ENCODE data around the gene SORBS2. TPM values are rescaled to one million over a fixed set of nuclear protein-coding genes. Genes with fewer than 3 reads are reported as not detected.

SORBS2 gene
- total and polyA plus RNA-seq, 8 donors = 24.2 to 50.8 (median 35.5) TPM

DNA sequence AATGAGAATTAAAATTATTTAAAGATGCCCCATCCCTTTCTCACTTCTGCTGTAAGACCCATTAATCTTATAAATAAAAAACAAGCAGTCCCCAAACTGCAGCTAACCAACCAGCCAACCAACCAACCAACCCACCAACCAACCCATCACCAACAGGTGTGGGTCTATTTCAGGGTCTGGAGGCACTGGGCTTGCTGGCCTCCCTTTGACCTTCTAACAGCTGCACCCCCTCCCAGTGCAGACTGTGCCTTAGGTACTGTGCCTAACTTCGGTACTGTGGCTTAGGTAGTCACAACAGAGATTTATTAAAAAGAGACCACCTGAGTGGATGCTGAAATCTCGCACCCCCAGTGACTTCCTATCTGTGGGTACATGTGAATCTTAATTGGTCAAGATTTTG is 128.1 kb downstream of the SORBS2 start:
- TF ChIP-seq, protein P1, sequence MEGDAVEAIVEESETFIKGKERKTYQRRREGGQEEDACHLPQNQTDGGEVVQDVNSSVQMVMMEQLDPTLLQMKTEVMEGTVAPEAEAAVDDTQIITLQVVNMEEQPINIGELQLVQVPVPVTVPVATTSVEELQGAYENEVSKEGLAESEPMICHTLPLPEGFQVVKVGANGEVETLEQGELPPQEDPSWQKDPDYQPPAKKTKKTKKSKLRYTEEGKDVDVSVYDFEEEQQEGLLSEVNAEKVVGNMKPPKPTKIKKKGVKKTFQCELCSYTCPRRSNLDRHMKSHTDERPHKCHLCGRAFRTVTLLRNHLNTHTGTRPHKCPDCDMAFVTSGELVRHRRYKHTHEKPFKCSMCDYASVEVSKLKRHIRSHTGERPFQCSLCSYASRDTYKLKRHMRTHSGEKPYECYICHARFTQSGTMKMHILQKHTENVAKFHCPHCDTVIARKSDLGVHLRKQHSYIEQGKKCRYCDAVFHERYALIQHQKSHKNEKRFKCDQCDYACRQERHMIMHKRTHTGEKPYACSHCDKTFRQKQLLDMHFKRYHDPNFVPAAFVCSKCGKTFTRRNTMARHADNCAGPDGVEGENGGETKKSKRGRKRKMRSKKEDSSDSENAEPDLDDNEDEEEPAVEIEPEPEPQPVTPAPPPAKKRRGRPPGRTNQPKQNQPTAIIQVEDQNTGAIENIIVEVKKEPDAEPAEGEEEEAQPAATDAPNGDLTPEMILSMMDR (IDR thresholded peaks at IDR 0.05) = no peak
- Histone ChIP-seq H3K27ac (no peak overlapping the region), H3K36me3 (no peaks in the 10 kb centered on the region), H3K27me3 (no peaks in the 10 kb centered on the region), H3K4me1 (no peaks in the 10 kb centered on the region), H3K4me3 (no peak overlapping the region), H3K9me3 (no peaks in the 10 kb centered on the region)
- no peak for ATAC-seq
- no peak for DNase-seq
- intact Hi-C loops (cut with DNase I) = no loop called here

GRCh38 chr4:185683222-185683621 is 128.8 kb downstream of the SORBS2 start:
- DNase-seq (no peak), ATAC-seq (no peak)
- no peaks in the 10 kb centered on the region for H3K27me3 ChIP-seq
- H3K4me1 ChIP-seq = no peaks in the 10 kb centered on the region
- intact Hi-C loops (cut with DNase I) = no loop called here
- no peak overlapping the region for H3K4me3 ChIP-seq
- H3K36me3 ChIP-seq = no peaks in the 10 kb centered on the region
- TF ChIP-seq, protein P1 (IDR thresholded peaks at IDR 0.05) = no peak
- no peaks in the 10 kb centered on the region for H3K9me3 ChIP-seq
- H3K27ac ChIP-seq = no peak overlapping the region

DNA sequence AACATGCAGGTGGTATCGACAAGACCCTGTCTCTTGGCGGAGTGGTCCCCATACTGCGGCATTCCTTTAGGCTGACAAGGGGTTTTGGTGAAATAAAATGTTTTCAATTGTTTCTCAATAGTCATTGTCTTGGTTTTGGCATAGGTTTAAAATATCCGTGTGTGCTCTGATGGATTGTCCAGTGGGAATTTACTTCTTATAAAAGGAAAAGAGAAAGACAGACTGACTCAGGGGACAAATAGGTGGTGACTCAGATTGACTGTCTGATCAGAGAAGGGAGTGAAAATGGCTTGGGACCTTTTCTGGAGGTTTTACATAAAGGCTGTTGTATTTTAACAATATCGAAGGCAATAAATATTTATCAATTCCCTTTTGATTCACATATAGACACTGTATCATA is 129.8 kb downstream of the SORBS2 start:
- Histone ChIP-seq H3K4me3 (no peak overlapping the region), H3K36me3 (no peaks in the 10 kb centered on the region)
- no peak for ATAC-seq

GRCh38 chr4:185681604-185682003 is 130.4 kb downstream of the SORBS2 start:
- intact Hi-C loops (cut with DNase I) = no loop called here
- Histone ChIP-seq H3K4me3 (no peak overlapping the region), H3K9me3 (no peaks in the 10 kb centered on the region), H3K27me3 (no peaks in the 10 kb centered on the region), H3K36me3 (no peaks in the 10 kb centered on the region), H3K27ac (no peak overlapping the region), H3K4me1 (no peaks in the 10 kb centered on the region)
- no peak for ATAC-seq
- no peak for DNase-seq
- TF ChIP-seq, protein P1 (IDR thresholded peaks at IDR 0.05) = no peak

More for the DNA sequence above, 129.8 kb downstream of the SORBS2 start:
- Histone ChIP-seq H3K27me3 (no peaks in the 10 kb centered on the region), H3K4me1 (no peaks in the 10 kb centered on the region), H3K9me3 (no peaks in the 10 kb centered on the region), H3K27ac (no peak overlapping the region)
- TF ChIP-seq, protein P1 (IDR thresholded peaks at IDR 0.05) = no peak
- intact Hi-C loops (cut with DNase I) = no loop called here
- no peak for DNase-seq

DNA sequence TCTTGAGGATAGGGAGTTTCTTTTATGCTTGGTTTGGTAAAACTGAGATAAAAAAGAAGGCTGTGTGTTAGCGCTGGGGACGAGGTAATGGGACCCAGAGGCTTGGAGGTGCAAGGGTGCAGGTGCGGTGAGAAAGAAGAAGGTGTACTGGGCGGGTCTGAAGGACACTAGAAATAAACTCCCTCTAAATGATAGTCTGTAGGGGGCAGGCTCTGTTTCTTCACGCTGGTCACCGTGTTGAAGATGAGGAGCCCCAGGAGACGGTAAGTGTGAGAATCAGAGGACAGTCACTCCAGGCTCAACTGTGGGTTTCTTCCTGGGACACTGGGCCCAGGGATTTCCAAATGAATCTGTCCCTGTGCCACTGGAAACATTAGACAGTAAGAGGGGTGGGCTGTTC is 131.4 kb downstream of the SORBS2 start:
- Histone ChIP-seq H3K9me3 (no peaks in the 10 kb centered on the region), H3K27ac (no peak overlapping the region), H3K36me3 (no peaks in the 10 kb centered on the region), H3K4me1 (no peaks in the 10 kb centered on the region), H3K27me3 (no peaks in the 10 kb centered on the region), H3K4me3 (no peak overlapping the region)
- TF ChIP-seq, protein P1 (IDR thresholded peaks at IDR 0.05) = no peak
- ATAC-seq = no peak
- intact Hi-C loops (cut with DNase I) = no loop called here
- no peak for DNase-seq
